Peyer's patch (tissue), 4 donors: ENCODE measurements around the gene TMC3. TPM values are rescaled to one million over a fixed set of nuclear protein-coding genes. Genes with fewer than 3 reads are reported as not detected.

Experiments used
- DNase-seq, 3 donors: peaks; one replicate each; pipeline ENCODE4 v3.0.0-alpha.2; 2017 to 2019
- H3K27ac ChIP-seq, 4 donors: fragments of 200-600 bp; sonication (generic); one replicate each; pipeline ENCODE4 v1.5.1; 2016 to 2019
- H3K27me3 ChIP-seq, 2 donors: fragments of 200-600 bp; sonication (generic); one replicate each; pipeline ENCODE4 v1.5.1; 2019
- H3K36me3 ChIP-seq, 3 donors: fragments of 200-600 bp; sonication (generic); one replicate each; pipeline ENCODE4 v1.5.1; 2016 to 2019
- H3K4me1 ChIP-seq, 4 donors: fragments of 200-600 bp; sonication (generic); one replicate each; pipeline ENCODE4 v1.5.1; 2016 to 2019
- H3K4me3 ChIP-seq, 4 donors: fragments of 200-600 bp; sonication (generic); 1 replicate in 3 of 4; 2 replicates in 1 of 4; pipeline ENCODE4 v1.5.1; 2016 to 2019; ENCODE audit warnings: mild to moderate bottlenecking in 1 of 4
- H3K9me3 ChIP-seq, 4 donors: fragments of 200-600 bp; sonication (generic); one replicate each; pipeline ENCODE4 v1.5.1; 2016 to 2019; ENCODE audit warnings: mild to moderate bottlenecking in 1 of 4
- POLR2A ChIP-seq, 2 donors: fragments of 450-650 bp; IDR thresholded peaks; one replicate each; pipeline ENCODE4 v1.5.1; 2017; ENCODE audit warnings: antibody characterized with exemption in 2 of 2, mild to moderate bottlenecking in 2 of 2, moderate library complexity in 2 of 2
- total RNA-seq, 4 donors: library from RNA; depleted of rRNA; stranded (reverse); fragments of >200 nt; gene quantifications; one replicate each; pipeline ENCODE4 v1.1.0, GENCODE V29; 2016
- TF ChIP-seq, protein P1 (sequence below), 6 experiments: fragments of 450-650 bp in 4 of 6; fragments of 200-600 bp in 2 of 6; sonication (generic) in 1 of 6; IDR thresholded peaks; one replicate each; pipeline ENCODE4 v1.5.1; 2017 to 2019; ENCODE audit warnings: antibody characterized with exemption in 6 of 6, mild to moderate bottlenecking in 3 of 6, moderate library complexity in 1 of 6

The TMC3 gene
- total RNA-seq, 4 donors from 2014 or later: not detected

DNA sequence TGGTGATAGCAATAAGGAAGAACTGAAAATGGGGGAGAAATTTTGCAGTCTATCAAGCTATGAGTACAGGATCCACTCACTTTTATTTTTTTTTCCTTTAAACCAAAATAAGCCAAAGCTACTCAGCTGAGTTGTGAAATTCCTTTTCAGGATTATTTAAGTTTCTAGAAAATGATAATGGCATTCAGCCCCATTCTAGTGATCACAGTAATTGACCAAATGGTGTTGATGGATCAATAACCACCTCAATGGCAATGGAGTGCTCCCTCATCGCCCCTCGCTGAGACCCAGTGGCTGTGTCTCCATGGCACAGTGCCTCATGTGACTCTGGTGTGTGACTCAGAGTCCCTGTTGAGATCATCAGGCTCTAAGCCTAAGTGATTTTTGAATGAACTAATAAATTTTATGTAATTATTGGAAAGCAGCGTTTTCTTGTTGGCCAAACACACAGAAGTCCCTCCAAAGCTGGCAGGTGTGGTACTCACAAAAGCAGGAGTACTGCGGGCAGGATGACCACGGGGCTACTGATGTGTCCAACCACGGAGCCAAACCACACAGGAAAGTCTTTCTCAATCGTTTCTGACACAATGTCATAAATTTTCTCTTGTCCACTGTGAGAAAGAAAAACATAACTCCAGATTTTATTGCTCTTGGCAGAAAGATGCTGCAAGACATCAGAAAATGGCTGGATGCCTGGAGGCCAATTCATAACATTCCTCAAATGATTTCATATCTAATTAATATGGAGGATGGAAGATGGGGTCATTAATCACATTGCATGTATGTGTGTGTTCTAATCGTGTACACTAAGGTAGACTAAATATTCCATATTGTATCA, 35.6 kb downstream of the TMC3 start:
- Histone ChIP-seq H3K27me3 (no peaks in the 10 kb centered on the region), H3K9me3 (no peaks in the 10 kb centered on the region), H3K27ac (no peak overlapping the region), H3K4me3 (no peak overlapping the region), H3K36me3 (no peaks in the 10 kb centered on the region), H3K4me1 (peaks cover 0 to 9% (median 0%) of the 10 kb centered on the region in 4 donors)
- TF ChIP-seq, protein P1, sequence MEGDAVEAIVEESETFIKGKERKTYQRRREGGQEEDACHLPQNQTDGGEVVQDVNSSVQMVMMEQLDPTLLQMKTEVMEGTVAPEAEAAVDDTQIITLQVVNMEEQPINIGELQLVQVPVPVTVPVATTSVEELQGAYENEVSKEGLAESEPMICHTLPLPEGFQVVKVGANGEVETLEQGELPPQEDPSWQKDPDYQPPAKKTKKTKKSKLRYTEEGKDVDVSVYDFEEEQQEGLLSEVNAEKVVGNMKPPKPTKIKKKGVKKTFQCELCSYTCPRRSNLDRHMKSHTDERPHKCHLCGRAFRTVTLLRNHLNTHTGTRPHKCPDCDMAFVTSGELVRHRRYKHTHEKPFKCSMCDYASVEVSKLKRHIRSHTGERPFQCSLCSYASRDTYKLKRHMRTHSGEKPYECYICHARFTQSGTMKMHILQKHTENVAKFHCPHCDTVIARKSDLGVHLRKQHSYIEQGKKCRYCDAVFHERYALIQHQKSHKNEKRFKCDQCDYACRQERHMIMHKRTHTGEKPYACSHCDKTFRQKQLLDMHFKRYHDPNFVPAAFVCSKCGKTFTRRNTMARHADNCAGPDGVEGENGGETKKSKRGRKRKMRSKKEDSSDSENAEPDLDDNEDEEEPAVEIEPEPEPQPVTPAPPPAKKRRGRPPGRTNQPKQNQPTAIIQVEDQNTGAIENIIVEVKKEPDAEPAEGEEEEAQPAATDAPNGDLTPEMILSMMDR (IDR thresholded peaks at IDR 0.05): no peak
- no peak for TF ChIP-seq POLR2A (IDR thresholded peaks at IDR 0.05)
- no peak for DNase-seq

DNA sequence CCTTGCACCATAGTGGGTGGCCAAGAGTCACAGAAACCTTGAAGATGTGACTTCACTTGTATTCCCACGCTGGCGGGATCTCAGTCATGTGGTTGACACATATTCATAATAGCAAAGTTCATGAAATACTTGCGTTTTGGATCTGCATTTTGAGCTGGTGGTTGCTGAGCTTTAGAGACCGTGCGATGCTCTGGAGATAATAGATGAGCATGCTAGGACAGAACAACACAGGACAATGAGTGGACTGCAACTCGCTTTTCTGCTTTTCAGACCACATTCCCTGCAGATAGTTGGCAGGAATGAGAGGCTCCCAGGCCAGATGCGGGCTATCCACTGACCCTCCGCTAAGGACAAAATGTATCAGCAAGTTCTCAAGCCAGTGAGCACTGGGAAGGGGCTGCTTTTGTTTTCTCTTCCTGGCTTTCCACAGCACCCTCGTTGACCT, 36.3 kb downstream of the TMC3 start:
- H3K4me3 ChIP-seq: no peak overlapping the region
- no peaks in the 10 kb centered on the region for H3K36me3 ChIP-seq
- no peaks in the 10 kb centered on the region for H3K27me3 ChIP-seq
- TF ChIP-seq POLR2A (IDR thresholded peaks at IDR 0.05): no peak
- TF ChIP-seq, protein P1 (IDR thresholded peaks at IDR 0.05): no peak
- H3K4me1 ChIP-seq: peaks cover 0 to 9% (median 0%) of the 10 kb centered on the region in 4 donors
- H3K27ac ChIP-seq: no peak overlapping the region
- H3K9me3 ChIP-seq: no peaks in the 10 kb centered on the region
- no peak for DNase-seq

DNA sequence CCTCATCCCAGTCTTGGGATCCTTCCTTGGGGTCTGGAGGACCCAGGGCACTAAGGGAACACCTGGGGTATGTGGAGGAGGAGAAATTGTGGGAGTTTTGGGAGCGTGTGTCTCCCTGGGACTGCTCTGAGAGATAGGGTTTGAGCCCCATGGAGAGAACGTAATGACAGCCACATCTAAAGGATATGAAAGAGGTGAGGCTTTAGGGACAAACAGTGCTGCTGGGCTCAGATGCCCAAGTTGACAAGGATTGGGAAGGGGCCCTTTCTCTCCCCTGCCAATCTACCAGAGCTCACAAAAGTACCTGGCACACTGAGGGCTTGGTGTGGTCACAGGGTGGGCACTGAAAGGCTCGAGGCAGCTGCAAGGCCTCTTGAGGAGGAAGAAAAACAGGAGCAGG, 36.8 kb downstream of the TMC3 start:
- Histone ChIP-seq H3K9me3 (no peaks in the 10 kb centered on the region), H3K27ac (no peak overlapping the region), H3K4me1 (peaks cover 0 to 9% (median 0%) of the 10 kb centered on the region in 4 donors), H3K36me3 (no peaks in the 10 kb centered on the region), H3K4me3 (no peak overlapping the region), H3K27me3 (no peaks in the 10 kb centered on the region)
- no peak for TF ChIP-seq POLR2A (IDR thresholded peaks at IDR 0.05)
- TF ChIP-seq, protein P1 (IDR thresholded peaks at IDR 0.05): no peak
- no peak for DNase-seq

DNA sequence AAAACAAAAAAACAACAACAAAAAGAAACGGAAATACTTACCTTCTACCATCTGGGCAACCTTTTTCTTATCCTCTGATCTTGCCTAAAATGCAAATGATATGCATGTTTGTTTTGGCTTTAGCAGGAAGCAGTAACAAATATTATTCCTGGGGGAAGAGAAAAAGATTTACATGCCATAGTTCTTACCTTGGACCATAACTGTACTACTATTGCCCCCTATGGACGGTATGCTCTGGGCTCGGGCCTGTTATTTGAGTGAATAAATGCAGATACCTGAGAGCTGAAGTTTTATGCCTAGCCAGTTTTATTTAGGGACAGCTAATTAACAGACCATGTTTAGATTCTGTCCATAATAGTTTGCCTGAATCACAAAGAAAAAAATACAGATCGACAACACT, 37.4 kb downstream of the TMC3 start:
- Histone ChIP-seq H3K27me3 (no peaks in the 10 kb centered on the region), H3K36me3 (no peaks in the 10 kb centered on the region), H3K27ac (no peak overlapping the region), H3K4me1 (peaks cover 0 to 9% (median 0%) of the 10 kb centered on the region in 4 donors), H3K4me3 (no peak overlapping the region), H3K9me3 (no peaks in the 10 kb centered on the region)
- peak in 2 of 3 donors; percentile 61 to 70 for DNase-seq
- TF ChIP-seq, protein P1 (IDR thresholded peaks at IDR 0.05): peak; percentile 6 to 43 (median 32)
- no peak for TF ChIP-seq POLR2A (IDR thresholded peaks at IDR 0.05)

DNA sequence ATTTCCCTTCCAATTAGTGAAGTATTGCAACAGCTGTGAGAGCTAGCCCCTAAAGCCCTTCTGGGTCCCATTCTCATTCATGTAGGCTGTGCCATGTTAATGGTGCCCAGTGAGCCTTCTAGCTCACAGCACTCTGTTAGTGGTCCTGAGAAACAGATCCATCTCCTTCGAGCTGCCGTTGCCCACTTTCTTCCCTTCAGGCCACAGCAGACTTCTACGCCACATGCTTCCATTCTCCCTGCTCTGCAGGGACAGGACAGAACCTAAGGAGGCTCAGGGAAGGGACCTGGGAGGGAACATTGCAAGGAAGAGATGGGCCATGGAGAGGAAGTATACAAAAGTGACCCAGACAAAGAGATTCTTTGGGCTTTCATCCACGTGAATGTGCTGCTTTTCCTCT, 38.4 kb downstream of the TMC3 start:
- no peak overlapping the region for H3K27ac ChIP-seq
- H3K36me3 ChIP-seq: no peaks in the 10 kb centered on the region
- H3K4me1 ChIP-seq: peaks cover 0 to 9% (median 0%) of the 10 kb centered on the region in 4 donors
- H3K9me3 ChIP-seq: no peaks in the 10 kb centered on the region
- TF ChIP-seq, protein P1 (IDR thresholded peaks at IDR 0.05): no peak
- no peak for TF ChIP-seq POLR2A (IDR thresholded peaks at IDR 0.05)
- no peak overlapping the region for H3K4me3 ChIP-seq
- no peaks in the 10 kb centered on the region for H3K27me3 ChIP-seq
- no peak for DNase-seq
